GM18868 (cell line): ENCODE measurements around the gene STPG3.

Experiments used
- ATAC-seq: cut with Tn5 transposase; IDR thresholded peaks from one replicate; pipeline ENCODE4 v1.9.1; 2021; ENCODE audit warnings: mild to moderate bottlenecking, moderate library complexity; ENCODE audit not compliant: unreplicated experiment

The STPG3 gene

DNA sequence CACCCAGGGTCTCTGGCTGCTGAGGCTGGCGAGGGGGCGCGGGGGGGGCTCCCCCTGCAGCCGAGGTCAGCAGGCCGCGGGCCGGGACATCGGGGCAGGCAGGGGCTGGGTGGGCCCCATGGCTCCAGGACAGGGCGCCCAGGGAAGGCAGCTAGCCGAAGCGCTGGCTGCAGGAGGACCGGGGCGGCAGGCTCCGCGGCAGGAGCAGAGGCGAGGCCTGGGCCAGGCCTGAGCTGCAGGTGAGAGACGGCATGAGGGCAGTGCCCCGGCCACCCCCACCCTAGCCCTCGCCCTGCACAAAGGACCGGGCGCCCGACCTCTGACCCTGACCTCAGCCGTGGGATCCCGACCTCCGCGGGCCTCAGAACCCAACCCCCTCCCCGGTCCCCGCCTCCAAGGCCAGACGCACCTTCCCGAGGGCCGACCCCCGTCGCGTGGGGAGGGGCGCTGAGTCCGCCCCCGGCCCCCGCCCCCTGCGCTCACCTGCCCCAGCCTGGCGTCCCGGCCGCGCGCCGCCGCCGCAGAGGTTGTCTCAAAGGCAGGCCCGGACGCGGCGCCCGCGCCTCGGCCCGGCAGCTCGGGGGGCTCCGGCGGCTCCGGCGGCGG lies 29.5 kb upstream of the STPG3 start:
- ATAC-seq, result no peak

DNA sequence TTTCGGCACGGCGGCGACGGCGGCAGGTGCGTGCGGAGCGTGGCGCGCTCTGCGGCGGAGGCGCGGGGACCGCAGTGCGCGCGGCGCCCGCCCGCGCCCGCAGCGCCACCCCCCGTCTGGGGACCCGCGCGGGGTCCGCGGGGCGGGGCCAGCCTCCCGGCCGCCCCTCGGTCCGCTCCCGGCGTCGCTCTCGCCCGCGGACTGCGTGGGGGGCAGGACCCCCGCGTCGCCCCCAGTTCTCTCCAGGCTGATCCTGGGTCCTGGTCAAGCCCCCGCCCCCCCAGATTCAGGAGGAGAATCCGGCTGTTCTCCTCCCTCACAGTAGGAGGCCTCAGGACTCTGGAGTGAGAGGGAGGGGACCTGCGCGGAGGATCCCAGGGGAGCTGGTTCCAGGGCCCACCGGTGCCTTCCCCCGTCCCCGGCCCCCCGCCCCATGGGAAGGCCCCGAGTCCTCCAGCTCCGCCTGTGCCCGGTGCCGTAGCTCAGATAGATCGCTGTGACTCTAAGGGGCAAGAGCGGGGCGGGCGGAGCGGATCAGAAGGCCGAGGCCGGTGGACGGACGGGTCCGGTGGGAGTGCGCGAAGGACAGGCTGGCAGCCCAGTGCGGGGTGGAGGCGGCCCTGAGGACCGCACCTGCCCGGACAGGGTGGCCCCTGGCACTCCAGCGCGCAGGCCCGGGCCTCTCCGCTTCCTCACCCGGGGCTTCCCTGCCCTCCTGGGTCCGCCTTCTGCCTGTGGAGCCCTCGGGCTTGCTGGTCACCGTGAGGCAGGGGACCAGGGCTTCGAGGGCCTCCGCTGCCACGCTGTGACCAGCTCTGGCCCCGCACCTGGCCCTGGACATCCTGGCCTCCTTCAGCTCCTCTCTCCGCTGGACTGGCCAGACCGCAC lies 28.7 kb upstream of the STPG3 start, which contains the start of gene RNF208:
Gene RNF208 (minus strand): TSS at position 51 of the 888 bp plus-strand sequence. CDS start 1,028 bp downstream, outside the sequence.
- ATAC-seq, result no peak

DNA sequence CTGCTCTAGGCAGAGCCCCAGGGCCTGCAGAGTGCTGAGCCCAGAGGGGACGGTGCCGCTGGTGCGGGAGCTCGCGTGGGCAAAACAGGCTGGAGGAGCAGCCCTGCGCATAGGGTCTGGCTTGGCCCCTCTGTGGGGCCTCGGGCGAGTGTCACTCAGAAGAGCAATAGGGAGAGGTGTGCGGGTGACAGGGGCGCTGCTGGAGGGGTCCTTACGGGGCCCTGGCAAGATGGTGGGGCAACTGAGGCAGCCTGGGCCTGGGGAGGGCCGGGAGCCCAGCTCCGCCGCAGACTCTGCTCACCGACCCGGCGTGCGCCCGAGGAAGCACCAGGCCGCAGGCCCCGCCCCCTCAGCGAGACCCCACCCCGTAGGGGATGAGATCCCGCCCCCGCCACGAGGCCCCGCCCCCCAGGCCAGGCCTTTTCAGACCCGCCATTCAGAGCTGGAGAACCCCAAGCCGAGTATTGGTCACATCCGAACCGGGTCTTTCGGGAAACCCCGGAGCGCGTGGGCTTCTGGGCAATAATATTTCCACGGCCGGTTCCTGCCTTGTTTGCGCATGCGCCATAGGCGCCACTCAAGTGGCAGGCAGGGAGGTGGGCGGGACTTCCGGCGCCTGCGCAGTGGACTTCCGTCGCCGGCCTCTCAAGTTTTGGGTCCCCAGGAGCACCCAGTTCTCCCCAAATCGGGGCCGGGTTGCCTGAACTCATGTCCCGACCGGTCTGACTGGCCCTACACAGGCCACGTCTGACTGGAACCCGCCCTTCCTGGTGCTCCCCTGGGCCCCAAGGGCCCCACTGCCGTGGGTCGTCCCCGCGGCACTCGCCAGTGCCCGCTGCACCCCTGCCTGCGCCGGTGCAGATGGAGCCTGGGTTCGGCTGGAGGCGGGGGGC lies 27.8 kb upstream of the STPG3 start:
- ATAC-seq, result peak; percentile 73

DNA sequence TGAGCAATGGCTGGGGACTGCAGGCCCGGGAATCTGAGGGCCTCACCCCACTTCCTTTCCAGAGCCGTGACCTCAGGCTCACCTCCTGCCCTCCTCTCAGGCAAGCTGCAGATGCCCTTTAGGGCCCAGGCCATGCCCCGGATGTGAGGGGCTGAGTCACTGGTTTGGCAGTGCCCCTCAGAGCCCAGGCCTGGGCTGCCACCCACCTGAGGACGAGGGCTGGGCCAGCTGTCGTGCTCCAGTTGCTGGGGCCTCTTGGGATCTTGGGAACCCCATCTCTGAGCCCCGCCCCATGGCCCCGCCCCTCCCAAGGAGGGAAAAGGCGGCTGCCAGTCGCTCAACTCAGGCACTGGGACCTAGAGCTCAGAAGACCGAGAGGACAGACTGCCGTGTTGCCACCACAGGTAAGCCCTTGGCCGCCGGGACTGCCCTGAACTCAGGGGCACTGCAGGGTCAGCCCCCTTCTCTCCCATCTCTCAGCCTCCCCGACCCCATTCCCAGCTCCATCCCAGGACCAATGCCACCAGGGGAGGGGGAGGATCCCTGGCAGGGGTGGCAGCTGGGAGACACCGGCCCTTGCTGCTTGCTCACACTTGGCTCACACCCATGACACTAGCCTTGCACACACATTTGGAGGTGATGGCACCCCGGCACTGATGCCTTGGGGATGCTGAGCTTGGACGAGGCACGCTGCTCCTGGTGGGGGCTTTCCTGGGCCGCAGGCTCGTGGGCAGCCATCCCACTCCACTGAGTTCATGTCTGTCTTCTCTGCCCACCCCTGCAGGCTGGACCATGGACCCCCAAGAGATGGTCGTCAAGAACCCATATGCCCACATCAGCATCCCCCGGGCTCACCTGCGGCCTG lies 26.0 kb upstream of the STPG3 start, which contains the start of gene CYSRT1:
Gene CYSRT1 (plus strand): TSS at position 345 of the 865 bp plus-strand sequence. CDS start 448 bp downstream, at position 793.
- ATAC-seq, result no peak

DNA sequence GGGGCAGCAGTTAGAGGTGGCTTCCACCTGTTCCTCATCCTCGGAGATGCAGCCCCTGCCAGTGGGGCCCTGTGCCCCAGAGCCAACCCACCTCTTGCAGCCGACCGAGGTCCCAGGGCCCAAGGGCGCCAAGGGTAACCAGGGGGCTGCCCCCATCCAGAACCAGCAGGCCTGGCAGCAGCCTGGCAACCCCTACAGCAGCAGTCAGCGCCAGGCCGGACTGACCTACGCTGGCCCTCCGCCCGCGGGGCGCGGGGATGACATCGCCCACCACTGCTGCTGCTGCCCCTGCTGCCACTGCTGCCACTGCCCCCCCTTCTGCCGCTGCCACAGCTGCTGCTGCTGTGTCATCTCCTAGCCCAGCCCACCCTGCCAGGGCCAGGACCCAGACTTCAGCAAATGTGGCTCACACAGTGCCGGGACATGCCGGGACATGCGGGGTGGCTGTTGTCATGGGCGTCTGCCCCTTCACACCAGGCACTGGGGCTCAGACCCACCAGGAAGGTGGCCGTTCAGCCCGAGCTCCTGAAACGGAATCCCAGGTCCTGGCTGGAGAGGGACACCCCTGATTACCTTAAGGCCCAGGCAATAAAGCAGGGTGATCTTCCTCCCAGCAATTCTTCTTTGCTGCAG lies 25.3 kb upstream of the STPG3 start:
- no peak for ATAC-seq

DNA sequence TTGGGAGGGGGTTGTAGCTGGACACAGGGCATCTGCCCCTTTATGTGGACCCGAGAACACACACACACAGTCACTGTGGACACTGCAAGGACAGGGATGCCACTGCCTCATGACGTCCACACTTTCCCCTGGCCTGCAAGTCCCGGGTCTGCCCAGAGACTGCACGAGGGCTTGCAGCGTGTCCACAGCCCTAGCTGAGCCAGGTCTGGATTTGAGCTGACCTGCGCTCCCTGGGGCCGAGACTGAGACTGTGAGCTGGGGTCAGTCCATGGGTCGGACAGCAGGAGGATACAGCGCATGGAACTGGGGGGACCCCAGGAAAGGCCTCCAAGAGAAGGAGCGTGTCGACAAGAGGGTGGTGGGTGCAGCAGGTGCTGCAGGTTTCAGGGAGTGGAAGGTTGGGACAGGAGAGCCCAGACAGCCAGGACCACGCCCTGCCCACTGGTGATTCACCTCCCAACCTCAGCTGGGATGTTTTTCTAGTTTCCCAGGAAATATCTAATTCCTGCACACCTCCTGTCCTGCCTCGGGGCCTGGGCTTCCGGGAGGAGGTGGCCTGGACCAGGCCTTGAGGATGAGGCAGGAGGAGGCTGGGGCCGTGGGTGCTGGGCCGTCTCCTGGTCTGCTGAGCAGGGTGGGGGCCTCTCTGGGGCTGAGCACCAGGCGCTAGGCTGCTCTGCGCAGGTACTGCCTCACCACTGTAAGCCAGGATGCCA lies 24.6 kb upstream of the STPG3 start:
- no peak for ATAC-seq

DNA sequence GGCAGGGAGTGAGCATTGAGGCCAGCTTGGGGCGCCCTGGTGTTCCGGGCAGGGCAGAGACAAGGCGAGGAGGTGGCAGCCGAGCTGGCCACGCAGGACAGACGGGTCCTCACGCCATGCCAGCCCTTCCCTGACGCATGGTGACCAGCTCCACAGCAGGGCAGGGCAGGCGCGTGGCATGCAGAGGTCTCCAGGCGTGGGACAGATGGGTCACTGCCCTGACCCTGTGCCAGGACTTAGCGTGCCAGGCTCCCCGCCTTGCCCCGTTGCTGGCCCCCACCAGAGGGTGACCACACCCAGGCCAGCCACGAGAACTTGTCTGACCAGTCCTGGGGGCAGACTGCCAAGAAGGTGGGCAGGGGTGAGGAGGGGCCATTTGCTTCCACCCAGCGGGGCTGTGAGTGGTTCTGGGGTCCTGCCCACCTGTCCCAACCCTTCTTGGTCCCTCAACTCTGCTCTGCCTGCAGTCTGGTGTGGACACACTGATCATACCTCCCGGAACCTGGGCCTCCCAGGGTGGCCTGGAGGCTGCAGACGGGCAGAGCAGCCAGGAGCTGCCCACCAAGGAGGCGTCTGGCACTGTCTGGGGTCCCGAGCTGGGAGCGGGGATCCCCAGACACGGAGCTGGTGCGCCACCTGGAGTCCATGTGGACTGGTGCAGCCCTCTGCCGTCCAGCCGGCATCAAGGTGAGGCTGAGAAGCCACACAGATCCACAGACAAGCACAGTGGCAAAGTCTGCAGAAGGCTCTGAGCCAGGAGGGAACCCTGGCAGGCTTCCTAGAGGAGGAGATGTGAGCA lies 23.8 kb upstream of the STPG3 start, which contains the start of gene RNF224:
Gene RNF224 (plus strand): TSS at position 449 of the 799 bp plus-strand sequence. CDS start 834 bp downstream, outside the sequence.
- ATAC-seq, result no peak

DNA sequence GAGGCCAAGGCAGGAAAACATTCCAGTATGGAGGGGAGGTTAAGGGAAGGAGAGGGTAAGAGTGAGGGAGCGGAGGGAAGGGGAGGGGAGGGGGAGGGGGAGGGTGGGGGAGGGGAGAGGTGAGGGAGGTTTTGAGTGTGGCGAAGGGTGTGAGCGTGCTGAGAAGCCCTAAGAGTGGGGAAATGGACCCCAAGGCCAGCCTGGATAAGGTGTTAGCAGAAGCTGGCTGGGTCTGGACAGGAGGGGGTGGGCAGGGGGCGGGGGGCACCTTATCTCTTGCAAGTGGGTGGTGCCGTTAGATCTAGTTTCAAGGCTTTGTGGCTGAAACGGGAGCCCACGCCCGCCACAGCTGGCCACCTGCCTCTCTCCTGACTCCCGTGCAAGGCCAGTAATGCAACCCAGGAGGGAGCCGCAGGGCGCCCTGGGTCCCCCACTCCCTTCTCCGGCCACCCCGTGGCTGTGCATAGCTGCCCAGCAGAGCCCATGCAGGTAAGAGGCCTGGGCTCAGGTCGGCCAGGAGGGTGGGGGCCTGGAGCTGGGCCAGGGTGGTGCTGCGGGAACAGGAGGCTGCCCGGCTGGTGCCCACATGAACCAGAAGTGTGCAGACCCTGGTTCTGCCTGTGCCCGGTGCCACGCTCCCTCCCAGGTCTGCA lies 23.1 kb upstream of the STPG3 start:
- ATAC-seq, result no peak

DNA sequence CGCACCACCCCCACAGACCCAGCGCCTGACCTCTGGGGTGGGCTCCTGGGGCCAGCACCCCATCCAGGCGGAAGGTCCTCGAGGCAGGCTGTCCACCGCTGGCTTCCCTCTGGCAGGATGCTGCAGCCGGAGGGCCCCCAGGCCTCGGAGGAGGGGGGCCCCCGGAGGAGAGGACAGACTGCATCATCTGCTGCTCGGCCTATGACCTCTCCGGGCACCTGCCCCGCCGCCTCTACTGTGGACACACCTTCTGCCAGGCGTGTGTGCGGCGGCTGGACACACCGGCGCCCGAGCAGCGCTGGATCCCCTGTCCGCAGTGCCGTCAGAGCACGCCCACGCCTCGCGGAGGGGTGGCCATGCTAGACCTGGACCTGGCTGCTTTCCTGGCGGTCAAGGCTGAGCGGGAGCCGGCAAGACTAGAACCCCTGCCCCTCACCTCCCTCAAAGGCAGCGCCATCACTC lies 22.5 kb upstream of the STPG3 start:
- no peak for ATAC-seq

DNA sequence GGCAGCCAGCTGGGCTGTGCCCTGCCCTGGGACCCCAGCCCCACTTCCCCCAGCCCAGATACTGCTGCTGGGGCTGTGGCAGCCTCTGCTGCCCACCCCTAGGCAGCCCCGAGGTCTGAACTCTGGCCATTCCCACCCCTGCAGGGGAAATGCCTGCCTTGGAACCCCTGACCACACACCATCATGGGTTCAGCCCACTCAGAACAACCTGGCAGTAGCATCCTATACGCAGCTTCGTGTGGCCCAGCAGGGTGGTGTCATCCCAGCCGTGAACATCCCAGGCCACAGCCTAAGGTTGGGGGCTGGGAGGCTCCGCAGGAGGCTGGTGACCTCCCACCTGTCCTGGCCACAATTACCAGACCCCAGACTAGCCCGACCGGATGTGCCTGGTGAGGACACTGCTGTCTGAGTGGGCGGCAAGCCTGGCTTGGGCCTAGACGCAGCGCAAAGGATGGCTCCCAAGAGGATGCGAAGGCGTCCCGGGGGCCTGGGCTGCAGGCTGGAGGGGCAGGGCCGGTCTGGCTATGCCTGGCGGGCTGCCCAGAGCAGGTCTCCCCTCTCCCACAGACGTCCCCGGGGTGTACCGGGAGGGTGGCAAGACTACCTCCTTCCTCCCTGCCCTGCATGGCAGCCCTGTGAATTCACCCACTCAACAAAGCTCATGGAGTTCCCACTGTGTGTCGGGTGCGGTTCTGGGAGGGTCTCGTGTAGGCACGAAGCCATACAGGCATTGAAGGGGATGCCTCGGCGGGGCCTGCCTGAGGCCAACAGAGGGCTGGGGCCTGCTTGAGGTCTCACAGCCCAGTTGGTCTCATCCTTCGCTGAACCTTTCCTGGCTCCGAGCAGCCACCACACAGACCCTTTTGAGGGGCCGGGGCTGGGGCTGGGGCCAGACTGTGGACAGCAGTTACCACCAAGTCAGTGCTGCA lies 21.9 kb upstream of the STPG3 start:
- ATAC-seq, result no peak

DNA sequence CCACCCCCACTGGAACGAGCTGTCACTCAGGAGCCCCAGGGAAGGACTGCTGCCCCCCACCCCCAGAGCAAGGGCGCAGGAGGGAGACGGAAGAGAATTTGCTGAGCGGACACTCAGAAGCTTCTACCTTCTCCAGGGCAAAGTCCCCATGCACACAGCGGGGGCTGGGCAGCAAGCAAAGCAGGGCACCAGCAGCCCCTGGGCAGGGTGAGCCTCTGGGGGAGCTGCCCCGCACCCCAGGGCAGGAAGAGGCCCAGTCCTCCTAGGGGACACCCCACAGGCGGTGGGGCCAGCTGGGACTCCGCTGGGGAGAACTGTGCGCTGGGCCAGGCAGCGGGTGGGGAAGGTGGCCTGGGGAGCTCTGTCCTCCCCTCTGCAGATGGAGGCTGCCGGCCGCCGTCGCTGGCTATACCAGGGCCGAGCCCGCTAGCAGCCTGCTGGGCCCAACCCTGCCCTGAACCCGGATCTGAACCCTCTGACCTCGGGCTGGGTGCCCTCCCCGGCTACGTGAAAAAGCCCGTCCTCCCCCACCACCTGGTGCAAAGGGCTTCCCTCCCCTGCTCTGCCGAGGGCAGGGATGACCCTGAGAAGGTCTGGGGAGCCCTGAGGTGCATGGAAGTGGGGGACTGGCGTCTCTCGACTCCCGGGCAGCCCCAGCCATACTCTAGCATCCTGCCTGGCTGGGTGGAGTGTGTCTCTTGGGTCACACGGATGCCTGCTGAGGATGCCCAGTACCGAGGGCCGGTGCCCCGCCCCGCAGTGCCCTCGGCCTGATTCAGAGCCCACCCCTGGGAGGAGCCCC lies 21.0 kb upstream of the STPG3 start:
- ATAC-seq, result no peak

DNA sequence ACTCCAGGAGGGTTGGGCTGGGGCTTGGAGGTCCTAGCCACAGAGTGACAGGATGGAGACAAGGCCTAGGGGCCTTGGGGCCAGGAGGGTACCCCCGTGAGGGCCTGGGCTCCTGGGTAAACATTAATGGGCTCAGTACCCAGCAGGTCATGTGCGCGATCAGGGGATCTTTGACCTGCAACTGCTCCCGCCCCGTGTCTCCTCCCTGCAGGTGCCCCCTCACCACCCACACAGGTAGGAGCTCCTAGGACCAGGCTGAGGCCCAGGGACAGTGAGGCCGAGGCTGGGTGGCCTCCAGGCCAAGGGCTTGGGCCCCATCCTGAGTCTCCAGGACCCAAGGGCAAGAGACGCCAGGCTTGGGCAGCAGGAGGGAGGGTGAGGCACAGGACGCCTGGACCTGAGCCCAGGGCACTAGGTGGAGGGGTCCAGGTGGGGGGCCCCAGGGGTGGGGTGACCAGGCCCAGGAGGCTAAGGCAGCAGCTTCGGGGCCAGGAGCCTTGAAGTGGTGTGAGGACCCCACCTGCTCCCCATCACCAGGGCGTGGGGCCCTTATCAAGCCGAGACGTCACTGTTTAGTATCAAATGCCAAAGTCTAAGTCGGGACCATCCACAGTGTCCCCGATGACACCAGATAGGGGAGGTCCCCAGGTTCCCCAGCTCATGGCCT lies 20.2 kb upstream of the STPG3 start, which contains the start of gene SLC34A3:
Gene SLC34A3 (plus strand): TSS at position 197 of the 667 bp plus-strand sequence. CDS start 802 bp downstream, outside the sequence.
- no peak for ATAC-seq

DNA sequence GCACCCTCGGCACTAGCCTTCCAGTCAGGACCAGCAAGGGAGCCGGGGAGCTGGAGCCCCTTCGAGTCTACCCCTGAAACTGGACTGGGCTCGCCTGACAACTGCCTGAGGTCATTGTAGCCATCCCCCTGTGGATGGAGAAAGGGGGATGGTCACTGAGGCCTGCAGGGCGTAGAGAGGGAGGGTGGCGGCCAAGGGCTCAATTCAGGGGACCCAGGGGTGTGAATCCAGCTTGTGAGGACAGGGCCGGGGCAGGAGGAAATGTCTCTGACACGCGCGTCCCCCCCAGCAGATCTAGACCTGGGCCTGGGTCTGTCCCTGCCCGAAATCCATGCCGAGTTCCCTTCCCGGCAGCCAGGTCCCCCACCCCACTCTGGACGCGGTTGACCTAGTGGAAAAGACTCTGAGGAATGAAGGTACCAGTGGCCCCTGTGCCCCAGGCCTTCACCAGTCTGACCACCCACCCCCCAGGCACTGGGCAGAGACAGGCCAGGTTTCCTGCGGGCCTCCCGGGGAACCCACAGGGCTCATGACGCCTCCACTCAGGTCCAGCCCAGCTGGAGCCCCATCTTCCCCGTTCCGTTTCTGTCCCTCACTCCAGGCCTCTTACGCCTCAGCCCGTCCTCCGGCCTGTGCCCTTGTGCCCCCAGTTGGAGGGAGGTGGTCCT lies 19.6 kb upstream of the STPG3 start:
- ATAC-seq, result no peak

DNA sequence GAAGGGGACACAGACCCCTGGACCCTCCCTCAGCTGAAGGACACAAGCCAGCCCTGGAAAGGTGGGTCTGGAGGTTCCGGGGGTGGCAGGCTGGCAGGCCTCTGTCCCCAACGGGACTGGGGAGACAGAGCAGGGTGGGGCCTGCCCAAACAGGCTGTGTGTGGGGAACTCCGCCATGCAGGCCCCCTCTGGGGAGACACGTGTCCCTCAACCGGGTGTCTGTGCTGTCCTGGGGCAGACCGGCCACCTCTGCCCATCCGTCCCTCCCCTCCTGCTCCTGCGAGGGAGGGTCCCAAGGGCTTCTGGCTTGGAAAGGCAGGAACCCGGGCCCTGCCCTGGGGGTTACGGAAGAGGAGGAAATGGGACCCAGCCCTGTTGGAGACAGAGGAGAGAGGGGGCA lies 19.0 kb upstream of the STPG3 start:
- ATAC-seq, result no peak
